CD4-positive, alpha-beta T cell treated with Interleukin-1 beta for 1 hour (primary cell): ENCODE measurements around the gene WDR81.
"Not testable (repeated sequence)": the region's sequence is repeated elsewhere in the genome, so short reads cannot be mapped to it uniquely, and the experiment has no call there.

Experiments used
- DNase-seq, 2 donors: peaks; one replicate each; pipeline ENCODE4 v3.0.0-alpha.2; 2020 to 2022

The WDR81 gene

DNA sequence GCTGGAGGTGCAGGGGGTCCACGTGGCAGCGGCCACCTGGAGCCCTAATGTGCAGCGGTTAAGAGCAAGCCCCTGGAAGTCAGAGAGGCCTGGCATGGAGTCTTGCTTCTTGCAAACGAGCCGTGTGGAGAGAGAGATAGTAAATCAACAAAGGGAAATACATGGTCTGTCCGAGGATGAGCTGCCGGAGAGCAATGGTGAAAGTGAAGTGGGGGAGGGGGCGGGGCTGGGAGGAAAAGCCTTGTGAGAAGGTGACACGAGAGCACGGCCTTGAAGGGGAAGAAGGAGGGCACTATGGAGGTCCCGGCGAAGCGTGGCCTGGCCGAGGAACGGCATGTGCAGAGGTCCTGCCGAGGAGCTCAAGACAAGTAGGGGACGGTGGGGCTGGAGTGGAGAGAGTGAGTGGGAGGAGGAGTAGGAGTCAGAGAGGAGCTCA lies 31.3 kb downstream of the WDR81 start:
- DNase-seq, result no peak

DNA sequence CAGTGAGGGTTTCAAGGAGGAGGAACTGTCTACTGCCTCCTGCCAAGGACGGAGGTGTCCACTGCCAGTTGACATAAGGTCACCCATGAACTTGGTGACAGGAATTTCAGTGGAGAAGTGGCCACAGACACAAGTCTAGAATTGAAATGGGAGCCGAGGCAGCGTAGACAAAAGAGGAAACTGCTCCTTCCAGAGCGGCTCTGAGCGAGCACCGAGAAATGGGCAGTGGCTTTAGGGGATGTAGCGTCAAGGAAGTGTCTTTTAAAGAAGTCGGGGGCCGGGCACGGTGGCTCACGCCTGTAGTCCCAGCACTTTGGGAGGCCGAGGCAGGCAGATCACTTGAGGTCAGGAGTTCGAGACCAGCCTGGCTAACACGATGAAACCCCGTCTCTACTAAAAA lies 34.3 kb downstream of the WDR81 start:
- peak; percentile 13 to 37 for DNase-seq

DNA sequence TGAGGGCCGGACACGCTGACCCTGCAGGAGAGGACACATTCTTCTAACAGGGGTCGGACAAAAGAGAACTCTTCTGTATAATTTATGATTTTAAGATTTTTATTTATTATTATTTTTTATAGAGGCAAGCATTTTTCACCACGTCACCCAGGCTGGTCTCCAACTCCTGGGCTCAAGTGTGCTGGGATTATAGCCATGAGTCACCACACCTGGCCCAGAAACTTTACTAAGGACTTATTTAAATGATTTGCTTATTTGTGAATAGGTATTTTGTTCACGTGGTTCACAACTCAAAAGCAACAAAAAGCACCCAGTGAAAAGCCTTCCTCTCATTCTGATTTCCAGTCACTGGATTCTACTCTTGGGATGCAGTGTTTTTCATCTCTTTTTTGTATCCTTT lies 35.0 kb downstream of the WDR81 start:
- no peak for DNase-seq

DNA sequence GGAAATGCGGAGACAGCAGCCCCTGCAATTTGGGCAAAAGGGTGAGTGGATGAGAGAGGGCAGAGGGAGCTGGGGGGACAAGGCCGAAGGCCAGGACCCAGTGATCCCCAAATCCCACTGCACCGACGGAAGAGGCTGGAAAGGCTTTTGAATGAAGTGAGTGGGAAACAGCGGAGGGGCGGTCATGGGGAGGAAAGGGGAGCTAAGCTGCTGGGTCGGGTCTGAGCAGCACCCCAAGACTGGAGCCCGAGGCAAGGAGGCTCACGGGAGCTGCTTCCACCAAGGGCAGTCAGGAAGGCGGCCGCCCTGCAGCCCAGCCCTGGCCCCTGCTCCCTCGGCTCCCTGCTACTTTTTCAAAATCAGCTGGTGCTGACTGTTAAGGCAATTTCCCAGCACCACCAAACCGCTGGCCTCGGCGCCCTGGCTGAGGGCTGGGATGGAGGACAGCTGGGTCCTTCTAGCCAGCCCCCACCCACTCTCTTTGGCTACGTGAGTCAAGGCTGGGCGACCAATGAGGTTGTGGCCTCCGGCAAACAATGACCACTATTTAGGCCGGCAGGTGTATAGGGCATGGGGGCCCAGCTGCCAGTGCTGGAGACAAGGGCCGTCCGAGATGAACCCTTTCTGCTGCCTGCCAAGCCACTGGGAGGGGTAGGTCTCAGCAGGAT lies 37.9 kb downstream of the WDR81 start:
- DNase-seq, result no peak

DNA sequence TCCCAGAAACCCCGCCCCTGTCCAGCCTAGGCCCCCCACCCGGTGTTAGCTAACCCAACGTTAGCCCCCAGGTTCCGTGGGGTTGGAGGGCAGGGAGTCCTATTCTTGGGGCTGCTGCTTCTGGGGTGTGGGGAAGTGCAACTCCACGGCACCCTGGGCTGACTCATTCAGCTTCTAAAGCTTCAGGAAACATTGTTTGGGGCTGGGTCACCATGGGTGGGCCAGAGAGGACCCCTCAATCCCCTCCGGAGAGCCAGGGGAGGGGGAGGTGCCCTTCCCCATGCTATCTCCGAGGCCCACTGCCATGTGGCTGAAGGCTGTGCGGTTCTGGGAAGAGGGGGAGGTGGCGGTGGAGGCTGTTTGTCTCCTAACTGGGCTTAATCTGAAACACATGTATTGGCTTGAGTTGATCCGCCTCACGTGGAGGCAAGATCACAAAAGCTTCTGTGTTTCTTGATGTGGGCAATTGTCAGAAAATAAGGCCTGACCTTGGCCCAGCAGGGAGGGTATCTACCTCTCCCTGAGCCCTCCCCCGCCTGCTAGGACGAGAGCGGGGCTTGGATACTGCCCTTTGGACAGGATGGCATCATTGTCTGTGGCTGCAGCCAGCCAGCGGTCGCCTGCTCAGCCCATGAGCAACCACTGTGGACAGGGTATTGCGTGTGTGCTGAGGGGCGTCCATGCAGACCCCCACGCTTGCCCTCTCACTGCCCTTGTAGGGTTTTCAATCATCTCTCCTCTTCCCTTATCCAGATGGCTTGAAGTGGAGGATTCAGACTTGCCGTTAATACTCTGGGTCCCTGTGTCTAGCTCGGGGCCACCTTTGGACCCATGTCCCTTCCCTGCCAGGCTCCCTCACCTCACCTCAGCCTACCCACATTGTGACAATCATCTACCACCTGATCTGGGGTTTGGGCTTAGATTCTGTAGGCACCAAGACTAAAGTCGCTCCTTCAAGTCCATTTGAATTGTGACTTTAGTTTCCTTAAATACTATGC lies 38.7 kb downstream of the WDR81 start:
- no peak for DNase-seq

DNA sequence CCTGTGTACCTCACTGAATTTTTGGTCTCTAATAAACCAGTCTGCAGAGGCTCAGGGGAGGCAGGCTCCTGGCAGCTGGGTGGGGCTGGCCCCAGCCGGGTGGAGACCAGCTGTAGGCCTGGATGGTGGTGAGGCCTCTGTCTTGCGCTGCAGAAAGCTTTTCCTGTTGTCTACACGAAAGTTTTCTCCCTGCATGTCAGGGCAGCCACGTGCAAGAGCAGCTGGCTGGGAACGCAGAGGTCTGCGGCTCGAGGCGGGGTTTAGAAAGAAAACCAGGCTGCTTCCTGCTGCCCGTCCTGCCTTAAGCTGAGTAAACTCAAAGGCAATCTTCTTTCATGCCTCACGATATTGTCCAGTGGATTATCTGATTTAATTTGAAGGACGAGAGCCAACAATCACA lies 39.8 kb downstream of the WDR81 start:
- peak; percentile 63 to 78 for DNase-seq

DNA sequence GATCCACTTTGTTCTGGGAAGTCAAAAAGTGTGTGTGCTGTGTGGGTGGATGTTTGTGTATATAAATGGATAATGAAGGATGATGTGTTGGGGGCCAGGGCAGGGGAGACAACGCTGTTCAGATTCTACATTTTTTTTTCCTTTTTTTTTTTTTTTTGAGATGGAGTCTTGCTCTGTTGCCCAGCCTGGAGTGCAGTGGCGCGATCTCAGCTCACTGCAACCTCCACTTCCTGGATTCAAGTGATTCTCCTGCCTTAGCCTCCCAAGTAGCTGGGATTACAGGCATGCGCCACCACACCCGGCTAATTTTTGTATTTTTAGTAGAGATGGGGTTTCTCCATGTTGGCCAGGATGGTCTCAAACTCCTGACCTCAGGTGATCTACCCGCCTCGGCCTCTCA lies 40.2 kb downstream of the WDR81 start:
- DNase-seq, result not testable (repeated sequence)

DNA sequence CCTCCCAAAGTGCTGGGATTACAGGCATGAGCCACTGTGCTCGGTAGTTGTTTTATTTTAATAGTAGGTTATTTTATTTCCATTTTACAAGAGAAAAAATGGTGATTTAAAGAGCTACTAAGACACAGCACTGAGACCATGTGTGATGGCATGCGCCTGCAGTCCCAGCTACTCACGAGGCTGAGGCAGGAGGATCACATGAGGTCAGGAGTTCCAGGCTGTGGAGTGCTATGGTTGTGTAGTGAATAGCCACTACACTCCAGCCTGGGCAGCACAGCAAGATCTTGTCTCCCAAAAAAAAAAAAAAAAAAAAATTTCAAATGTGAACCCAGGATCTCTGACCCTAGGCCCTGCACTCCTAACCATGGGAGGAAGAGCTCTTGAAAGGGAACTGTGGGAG lies 41.1 kb downstream of the WDR81 start:
- DNase-seq, result no peak

DNA sequence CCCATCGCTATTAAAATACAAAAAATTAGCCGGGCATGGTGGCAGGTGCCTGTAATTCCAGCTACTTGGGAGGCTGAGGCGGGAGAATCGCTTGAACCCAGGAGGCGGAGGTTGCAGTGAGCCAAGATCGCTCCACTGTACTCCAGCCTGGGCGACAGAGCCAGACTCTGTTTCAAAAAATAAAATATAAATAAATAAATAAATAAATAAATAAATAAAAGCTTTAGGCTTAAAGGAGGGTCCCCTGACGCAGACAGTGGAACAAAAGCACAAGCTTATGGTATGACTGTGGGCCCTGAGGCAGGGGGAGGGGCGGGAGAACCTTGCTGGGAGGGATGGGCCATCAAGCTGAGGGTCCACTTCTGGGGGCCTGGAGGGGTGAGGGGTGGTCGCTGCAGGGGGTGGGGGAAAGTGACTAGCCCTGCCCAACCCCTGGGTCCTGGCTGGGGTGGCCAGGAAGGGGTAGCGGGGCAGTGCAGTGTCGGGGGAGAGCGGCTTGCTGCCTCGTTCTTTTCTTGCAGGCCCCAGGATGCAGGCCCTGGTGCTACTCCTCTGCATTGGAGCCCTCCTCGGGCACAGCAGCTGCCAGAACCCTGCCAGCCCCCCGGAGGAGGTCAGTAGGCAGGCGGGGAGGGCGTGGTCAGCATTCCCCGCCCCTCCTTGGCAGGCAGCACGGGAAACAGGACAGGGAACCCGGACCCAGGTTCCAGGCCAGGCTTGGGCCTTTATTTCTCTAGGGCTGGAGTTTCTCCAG lies 42.1 kb downstream of the WDR81 start:
- DNase-seq, result no peak

DNA sequence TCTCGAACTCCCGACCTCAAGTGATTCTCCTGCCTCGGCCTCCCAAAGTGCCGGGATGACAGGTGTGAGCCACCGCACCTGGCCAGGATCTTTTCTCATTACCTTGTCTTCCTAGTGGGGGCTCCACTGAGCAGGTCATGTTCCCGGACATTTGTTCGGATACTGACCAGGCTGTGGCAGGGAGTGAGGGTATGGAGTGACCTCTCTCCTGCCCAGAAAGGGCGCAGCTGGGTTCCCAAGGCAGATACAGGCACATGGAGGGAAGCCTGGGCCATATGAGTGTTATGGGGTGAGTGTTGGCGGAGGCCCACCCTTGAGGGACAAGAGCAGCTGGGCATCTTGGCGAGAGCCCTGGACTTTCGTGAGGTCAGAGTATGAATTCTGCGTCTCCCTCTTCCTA lies 42.9 kb downstream of the WDR81 start:
- DNase-seq, result no peak

DNA sequence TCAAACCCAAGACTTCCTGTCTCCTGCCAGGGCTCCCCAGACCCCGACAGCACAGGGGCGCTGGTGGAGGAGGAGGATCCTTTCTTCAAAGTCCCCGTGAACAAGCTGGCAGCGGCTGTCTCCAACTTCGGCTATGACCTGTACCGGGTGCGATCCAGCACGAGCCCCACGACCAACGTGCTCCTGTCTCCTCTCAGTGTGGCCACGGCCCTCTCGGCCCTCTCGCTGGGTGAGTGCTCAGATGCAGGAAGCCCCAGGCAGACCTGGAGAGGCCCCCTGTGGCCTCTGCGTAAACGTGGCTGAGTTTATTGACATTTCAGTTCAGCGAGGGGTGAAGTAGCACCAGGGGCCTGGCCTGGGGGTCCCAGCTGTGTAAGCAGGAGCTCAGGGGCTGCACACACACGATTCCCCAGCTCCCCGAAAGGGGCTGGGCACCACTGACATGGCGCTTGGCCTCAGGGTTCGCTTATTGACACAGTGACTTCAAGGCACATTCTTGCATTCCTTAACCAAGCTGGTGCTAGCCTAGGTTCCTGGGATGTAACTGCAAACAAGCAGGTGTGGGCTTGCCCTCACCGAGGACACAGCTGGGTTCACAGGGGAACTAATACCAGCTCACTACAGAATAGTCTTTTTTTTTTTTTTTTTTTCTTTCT lies 45.4 kb downstream of the WDR81 start:
- no peak for DNase-seq

DNA sequence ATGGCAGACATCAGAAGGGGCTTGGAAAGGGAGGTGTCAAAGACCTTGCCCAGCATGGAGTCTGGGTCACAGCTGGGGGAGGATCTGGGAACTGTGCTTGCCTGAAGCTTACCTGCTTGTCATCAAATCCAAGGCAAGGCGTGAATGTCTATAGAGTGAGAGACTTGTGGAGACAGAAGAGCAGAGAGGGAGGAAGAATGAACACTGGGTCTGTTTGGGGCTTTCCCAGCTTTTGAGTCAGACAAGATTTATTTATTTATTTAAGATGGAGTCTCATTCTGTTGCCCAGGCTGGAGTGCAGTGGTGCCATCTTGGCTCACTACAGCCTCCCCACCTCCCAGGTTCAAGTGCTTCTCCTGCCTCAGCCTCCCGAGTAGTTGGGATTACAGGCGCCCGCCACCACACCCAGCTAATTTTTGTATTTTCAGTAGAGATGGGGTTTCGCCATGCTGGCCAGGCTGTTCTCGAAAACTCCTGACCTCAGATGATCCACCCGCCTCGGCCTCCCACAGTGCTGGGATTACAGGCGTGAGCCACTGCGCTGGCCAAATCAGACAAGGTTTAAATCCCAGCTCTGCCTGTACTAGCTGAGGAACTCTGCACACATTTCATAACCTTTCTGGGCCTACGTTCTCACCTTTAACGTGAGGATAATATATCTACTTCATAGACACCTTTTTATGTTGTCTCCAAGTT lies 48.6 kb downstream of the WDR81 start:
- not testable (repeated sequence) for DNase-seq

DNA sequence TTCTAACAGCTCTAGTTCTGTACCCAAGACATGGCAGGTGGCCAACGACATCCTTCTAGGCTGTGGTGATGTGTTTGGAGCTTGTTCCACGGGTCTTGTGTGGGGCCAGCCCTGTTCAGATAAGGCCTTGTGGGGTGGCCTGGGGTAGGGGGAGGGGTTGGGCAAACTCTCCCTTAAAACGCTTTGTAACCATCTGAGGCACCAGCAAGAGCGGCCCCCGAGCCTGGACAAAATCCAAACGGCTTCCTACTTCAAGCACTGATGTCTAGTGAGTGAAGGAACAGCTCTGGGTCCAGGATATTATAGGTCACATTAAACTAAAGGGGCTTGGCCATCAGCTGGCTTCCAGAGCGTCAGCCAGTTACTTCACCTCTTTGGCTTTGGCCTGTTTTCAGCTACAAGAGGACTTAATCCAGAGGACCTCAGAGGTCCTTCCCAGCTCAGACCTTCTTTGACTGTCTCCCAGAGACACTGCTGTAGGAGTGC lies 49.2 kb downstream of the WDR81 start:
- DNase-seq, result no peak

DNA sequence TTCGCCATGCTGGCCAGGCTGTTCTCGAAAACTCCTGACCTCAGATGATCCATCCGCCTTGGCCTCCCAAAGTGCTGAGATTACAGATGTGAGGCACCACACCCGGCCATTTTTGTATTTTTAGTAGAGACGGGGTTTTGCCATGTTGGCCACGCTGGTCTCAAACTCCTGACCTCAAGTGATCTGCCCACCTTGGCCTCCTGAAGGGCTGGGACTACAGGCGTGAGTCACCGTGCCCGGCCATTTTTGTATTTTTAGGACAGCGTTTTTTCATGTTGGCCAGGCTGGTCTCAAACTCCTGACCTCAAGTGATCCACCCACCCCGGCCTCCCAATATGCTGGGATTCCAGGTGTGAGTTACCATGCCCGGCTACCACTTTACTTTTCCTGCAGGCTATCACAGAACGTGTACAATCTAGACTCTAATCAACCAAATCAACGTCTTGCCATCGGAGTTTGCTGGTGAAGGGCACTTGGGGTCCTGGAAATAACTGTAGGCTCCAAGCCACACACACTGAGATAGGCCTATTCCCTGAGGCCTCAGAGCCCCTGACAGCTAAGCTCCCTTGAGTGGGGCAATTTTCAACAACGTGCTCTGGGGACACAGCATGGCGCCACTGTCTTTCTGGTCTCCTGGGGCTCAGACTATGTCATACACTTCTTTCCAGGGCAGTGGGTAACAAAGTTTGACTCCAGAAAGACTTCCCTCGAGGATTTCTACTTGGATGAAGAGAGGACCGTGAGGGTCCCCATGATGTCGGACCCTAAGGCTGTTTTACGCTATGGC lies 50.1 kb downstream of the WDR81 start:
- no peak for DNase-seq

DNA sequence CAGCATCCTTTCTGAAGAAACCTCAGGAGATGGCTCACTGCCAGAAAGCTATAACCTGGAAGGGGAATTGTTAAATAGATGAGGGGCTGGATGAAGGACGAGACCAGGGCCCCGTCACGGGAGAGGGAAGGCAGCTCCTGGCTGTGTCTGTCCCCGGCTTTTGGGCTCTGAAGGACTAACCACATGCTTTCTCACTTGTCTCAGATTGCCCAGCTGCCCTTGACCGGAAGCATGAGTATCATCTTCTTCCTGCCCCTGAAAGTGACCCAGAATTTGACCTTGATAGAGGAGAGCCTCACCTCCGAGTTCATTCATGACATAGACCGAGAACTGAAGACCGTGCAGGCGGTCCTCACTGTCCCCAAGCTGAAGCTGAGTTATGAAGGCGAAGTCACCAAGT lies 51.8 kb downstream of the WDR81 start:
- DNase-seq, result no peak

DNA sequence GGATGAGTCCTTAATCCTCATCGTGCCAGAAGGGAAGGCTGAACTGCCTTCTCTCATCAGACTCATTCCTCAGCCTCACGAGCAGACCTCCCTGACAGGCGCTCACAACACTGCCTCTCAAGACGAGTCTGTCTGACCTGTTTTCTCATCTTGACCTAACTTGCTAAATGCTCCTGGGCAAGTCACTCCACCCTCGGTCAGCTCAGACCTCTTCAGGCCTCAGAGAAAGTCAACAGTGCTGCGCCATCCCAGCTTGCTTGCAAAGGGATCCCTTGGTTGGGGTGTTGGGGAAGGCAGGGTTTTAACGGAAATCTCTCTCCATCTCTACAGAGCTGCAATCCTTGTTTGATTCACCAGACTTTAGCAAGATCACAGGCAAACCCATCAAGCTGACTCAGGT lies 52.4 kb downstream of the WDR81 start:
- DNase-seq, result no peak

DNA sequence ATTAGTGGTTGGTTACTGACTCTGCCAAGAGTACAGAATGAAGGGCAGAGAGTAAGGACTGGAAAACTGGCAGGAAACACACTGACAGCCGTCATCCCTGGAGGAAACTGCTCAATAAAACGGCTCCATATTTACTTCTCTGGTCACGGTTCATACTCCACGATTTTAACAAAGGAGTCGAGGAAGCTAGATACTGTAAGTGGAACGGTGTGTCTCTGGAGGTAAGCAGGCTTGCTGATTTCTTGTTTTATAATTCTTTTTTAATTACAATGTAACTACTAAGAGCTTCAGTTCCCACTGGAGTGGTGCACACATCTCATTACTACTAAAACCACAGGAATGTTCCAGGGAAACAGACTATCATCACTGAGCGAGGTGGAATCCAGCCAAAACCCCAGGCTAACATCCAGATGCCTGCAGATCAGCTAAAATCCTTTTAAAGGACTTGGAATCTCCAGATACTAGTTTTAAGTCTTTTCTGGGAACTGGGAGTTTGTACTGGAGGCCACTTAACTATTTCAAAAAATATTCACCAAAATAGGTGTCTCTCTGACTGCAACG lies 55.1 kb downstream of the WDR81 start:
- DNase-seq, result no peak

DNA sequence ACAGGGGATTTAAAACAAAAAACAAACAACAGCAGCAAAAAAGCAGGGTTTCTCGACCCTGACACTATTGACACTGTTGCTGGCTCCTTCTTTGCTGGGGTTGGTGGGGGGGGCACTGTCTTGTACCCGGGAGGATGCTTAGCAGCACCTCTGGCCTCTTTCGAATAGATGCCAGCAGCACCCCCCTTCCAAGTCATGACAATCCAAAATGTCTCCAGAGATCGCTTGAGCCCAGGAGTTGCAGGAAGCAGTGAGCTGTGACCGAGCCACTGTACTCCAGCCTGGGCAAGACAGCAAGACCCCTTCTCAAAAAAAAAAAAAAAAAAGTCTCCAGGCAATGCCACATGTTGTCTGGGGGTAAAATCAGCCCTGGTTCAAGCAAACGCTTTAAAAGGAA lies 57.7 kb downstream of the WDR81 start:
- no peak for DNase-seq

DNA sequence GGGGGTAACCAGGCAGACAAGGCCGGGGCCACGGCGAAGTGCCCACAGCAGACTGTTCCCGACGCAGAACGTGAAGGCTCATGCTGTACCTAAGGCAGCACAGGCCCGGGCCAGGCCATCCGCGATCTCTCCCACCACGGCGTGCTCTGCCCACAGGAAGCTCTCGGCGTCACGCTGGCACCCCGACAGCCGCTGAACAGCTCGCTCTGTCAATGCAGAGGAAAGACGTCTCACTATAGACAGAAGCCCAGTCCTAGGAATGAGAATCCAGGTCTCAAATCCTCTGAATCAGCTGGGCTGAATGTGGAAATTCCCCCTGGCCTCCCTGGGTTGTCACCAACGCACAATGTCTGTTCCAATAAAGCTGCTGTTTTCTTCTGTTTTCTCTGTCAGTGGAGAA lies 58.8 kb downstream of the WDR81 start:
- no peak for DNase-seq

DNA sequence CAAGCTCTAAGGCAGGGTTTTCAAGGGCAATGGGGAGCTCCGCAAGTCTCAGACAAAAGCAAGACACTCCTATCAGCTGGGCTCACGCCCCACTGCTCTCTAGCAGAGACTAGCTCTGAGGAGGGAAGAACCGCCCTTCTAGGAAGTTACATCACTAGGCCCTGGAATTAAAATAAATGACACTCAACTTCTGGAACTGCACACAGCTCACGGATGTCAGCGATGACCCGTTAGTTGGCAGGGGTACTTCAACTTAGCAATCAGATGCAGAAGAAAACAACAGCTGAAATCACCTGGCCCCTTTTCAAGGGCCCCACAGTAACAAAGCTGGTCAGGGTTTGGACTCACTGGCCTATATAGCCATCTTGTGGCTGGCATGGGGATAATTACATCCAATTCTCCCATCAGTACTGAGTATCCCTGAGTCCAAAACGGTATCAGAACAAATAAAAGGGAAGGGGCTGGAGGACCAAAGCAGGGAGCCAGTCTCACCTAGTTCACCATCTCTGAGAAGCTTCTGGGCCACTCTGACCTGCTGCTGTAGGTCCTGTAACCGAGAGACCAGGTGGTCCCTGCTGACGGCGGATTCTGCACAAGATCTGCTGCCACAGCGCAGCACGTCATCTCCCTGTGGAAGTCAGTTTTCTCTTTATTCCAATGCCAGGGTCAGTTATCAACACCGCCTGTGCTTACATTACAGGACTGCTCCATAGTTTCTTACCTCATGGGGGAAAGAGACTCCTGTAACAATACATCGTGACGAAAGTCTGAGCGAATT lies 59.5 kb downstream of the WDR81 start:
- DNase-seq, result peak; percentile 24 to 71
